IMR-90 (cell line): Measurements from ENCODE around the gene THYN1. TPM values are rescaled to one million over a fixed set of nuclear protein-coding genes. Genes with fewer than 3 reads are reported as not detected.

Source experiments
- ATAC-seq: fragments of 200-7000 bp; cut with Tn5 transposase; 2 replicates; pipeline ENCODE4 v1.9.1; 2020; ENCODE audit warnings: low read depth, mild to moderate bottlenecking, moderate library complexity
- BruUV-seq: library from RNA; stranded (reverse); fragments of 400-500 nt; replicated peaks from 2 replicates; lab custom pipeline; 2021; lab: Mats Ljungman, UMichigan
- CTCF ChIA-PET: fragments of 300-600 bp; formaldehyde crosslinking; extraction: SDS; loops from one replicate; lab custom pipeline; 2021; ENCODE audit warnings: antibody characterized with exemption; lab: Yijun Ruan, JAX
- POLR2A ChIA-PET: fragments of 300-600 bp; sonication (Branson Sonifier 250); formaldehyde crosslinking; loops from one replicate; lab custom pipeline; 2022; ENCODE audit warnings: antibody characterized with exemption; ENCODE audit not compliant: unreplicated experiment; lab: Charles Lee
- DNase-seq: peaks from one replicate; pipeline ENCODE4 v3.0.0; 2013
- H2AFZ ChIP-seq: replicated peaks from 2 replicates; pipeline ENCODE3; 2013; ENCODE audit warnings: low read length, mild to moderate bottlenecking; ENCODE audit not compliant: poor library complexity
- H2AK5ac ChIP-seq: 2 replicates; pipeline ENCODE4 v1.6.1; 2013; ENCODE audit warnings: low read depth, low read length, inconsistent platforms
- H2AK9ac ChIP-seq: replicated peaks from 2 replicates; pipeline ENCODE3; 2013; ENCODE audit warnings: mild to moderate bottlenecking, low read depth, low read length, moderate library complexity; ENCODE audit not compliant: poor library complexity
- H2BK120ac ChIP-seq: 2 replicates; pipeline ENCODE4 v1.6.1; 2013; ENCODE audit warnings: low read depth, low read length, inconsistent platforms
- H2BK15ac ChIP-seq: 3 replicates; pipeline ENCODE4 v1.6.1; 2013; ENCODE audit warnings: low read depth, low read length, inconsistent platforms
- H2BK20ac ChIP-seq: 2 replicates; pipeline ENCODE4 v1.6.1; 2013; ENCODE audit warnings: low read depth, mild to moderate bottlenecking, inconsistent platforms, low read length, moderate library complexity
- H2BK5ac ChIP-seq: 2 replicates; pipeline ENCODE4 v1.6.1; 2013; ENCODE audit warnings: mild to moderate bottlenecking, low read depth, low read length, inconsistent platforms; ENCODE audit not compliant: poor library complexity, severe bottlenecking
- H3K14ac ChIP-seq: replicated peaks from 2 replicates; pipeline ENCODE4 v1.6.1; 2013; ENCODE audit warnings: low read depth, low read length, inconsistent platforms
- H3K18ac ChIP-seq: 2 replicates; pipeline ENCODE4 v1.6.1; 2013; ENCODE audit warnings: low read depth, low read length, control low read depth
- H3K23ac ChIP-seq: 2 replicates; pipeline ENCODE4 v1.6.1; 2013; ENCODE audit warnings: low read depth, low read length, inconsistent platforms
- H3K27ac ChIP-seq: 2 replicates; pipeline ENCODE4 v1.5.1; 2013; ENCODE audit warnings: mild to moderate bottlenecking, control low read depth, low read length; ENCODE audit not compliant: insufficient read depth
- H3K27me3 ChIP-seq: 2 replicates; pipeline ENCODE4 v1.6.1; 2013; ENCODE audit warnings: low read length; ENCODE audit not compliant: control insufficient read depth, insufficient read depth
- H3K36me3 ChIP-seq: 2 replicates; pipeline ENCODE4 v1.6.1; 2013; ENCODE audit warnings: low read length, mixed read lengths; ENCODE audit not compliant: control insufficient read depth, insufficient read depth
- H3K4ac ChIP-seq: 2 replicates; pipeline ENCODE4 v1.6.1; 2013; ENCODE audit warnings: low read depth, low read length, inconsistent platforms
- H3K4me1 ChIP-seq: 2 replicates; pipeline ENCODE4 v1.6.1; 2013; ENCODE audit warnings: low read length, mixed read lengths; ENCODE audit not compliant: control insufficient read depth, insufficient read depth
- H3K4me2 ChIP-seq: 2 replicates; pipeline ENCODE4 v1.6.1; 2013; ENCODE audit warnings: low read depth, mild to moderate bottlenecking, control low read depth, low read length, moderate library complexity
- H3K4me3 ChIP-seq: 2 replicates; pipeline ENCODE4 v1.5.1; 2013; ENCODE audit warnings: low read depth, mild to moderate bottlenecking, control low read depth, low read length, moderate library complexity; ENCODE audit not compliant: insufficient read depth
- H3K56ac ChIP-seq: 2 replicates; pipeline ENCODE4 v1.6.1; 2013; ENCODE audit warnings: low read length, inconsistent platforms; ENCODE audit not compliant: insufficient read depth; ENCODE audit errors: extremely low read depth
- H3K79me1 ChIP-seq, 2 experiments: 2 replicates each; pipeline ENCODE4 v1.6.1; 2013; ENCODE audit warnings: low read length in 2 of 2, inconsistent platforms in 1 of 2, low read depth in 1 of 2
- H3K9ac ChIP-seq: 2 replicates; pipeline ENCODE4 v1.6.1; 2013; ENCODE audit warnings: low read depth, low read length, control low read depth
- H3K9me1 ChIP-seq: 2 replicates; pipeline ENCODE4 v1.6.1; 2013; ENCODE audit warnings: low read length, inconsistent platforms; ENCODE audit not compliant: insufficient read depth
- H3K9me3 ChIP-seq: 2 replicates; pipeline ENCODE4 v1.6.1; 2013; ENCODE audit warnings: low read length; ENCODE audit not compliant: control insufficient read depth, insufficient read depth
- H4K20me1 ChIP-seq: 2 replicates; pipeline ENCODE4 v1.6.1; 2013; ENCODE audit warnings: low read length, inconsistent platforms; ENCODE audit not compliant: insufficient read depth
- H4K5ac ChIP-seq: 2 replicates; pipeline ENCODE4 v1.6.1; 2013; ENCODE audit warnings: mild to moderate bottlenecking, low read depth, low read length, control low read depth
- H4K8ac ChIP-seq, 2 experiments: 2 replicates each; pipeline ENCODE4 v1.6.1; 2013; ENCODE audit warnings: low read depth in 2 of 2, low read length in 2 of 2, control low read depth in 1 of 2, inconsistent platforms in 1 of 2
- H4K91ac ChIP-seq: 2 replicates; pipeline ENCODE4 v1.6.1; 2013; ENCODE audit warnings: low read depth, low read length, inconsistent platforms; ENCODE audit not compliant: insufficient read depth
- ELK1 ChIP-seq: fragments of 150-350 bp; IDR thresholded peaks from 2 replicates; pipeline ENCODE4 v1.6.1; 2016; ENCODE audit warnings: low read depth, mild to moderate bottlenecking, low read length, moderate library complexity, borderline replicate concordance
- MAZ ChIP-seq: IDR thresholded peaks from 2 replicates; pipeline ENCODE4 v1.6.1; 2012; ENCODE audit warnings: low read depth, mild to moderate bottlenecking, low read length, improper control_type of control experiment, moderate library complexity, borderline replicate concordance
- NFE2L2 ChIP-seq: fragments of 150-350 bp; IDR thresholded peaks from 2 replicates; pipeline ENCODE4 v1.6.1; 2016; ENCODE audit warnings: low read depth, mild to moderate bottlenecking, low read length
- POLR2A ChIP-seq: IDR thresholded peaks from 2 replicates; pipeline ENCODE4 v1.6.1; 2012; ENCODE audit warnings: mild to moderate bottlenecking, low read depth, low read length
- RFX5 ChIP-seq: IDR thresholded peaks from 2 replicates; pipeline ENCODE4 v1.8.0; 2012; ENCODE audit warnings: low read depth, mild to moderate bottlenecking, low read length, moderate library complexity
- WGBS, 2 experiments: methylation state at CpG; one replicate each; pipeline versions ENCODE4 v1.1.5 to v1.1.7; 2013; ENCODE audit warnings: missing lambda C conversion rate in 2 of 2; ENCODE audit not compliant: insufficient read length in 1 of 2; ENCODE audit errors: extremely low coverage in 2 of 2; 5-methylcytosine and 5-hydroxymethylcytosine counted together
- dilution Hi-C: fragments of 300-500 bp; cut with HindIII; formaldehyde crosslinking; loops from one replicate; pipeline ENCODE4 v1.14.3; 2018; ENCODE audit warnings: low sequenced_read_pairs; ENCODE audit not compliant: unreplicated experiment
- in situ Hi-C: fragments of 300-500 bp; cut with MboI; formaldehyde crosslinking; loops from 3 replicates; pipeline ENCODE4 v1.14.3; 2019; ENCODE audit warnings: low sequenced_read_pairs, inconsistent platforms, mixed read lengths
- intact Hi-C: fragments of 100-400 bp; cut with micrococcal nuclease; formaldehyde crosslinking; loops from 2 replicates; pipeline ENCODE4 v1.10.0; 2022
- polyA plus RNA-seq, 3 experiments: library from polyadenylated mRNA; depleted of rRNA; stranded (reverse); fragments of >200 nt; gene quantifications; 2 replicates each; pipeline ENCODE4 v1.2.3, GENCODE V29; 2012; ENCODE audit warnings: low replicate concordance in 1 of 3
- total RNA-seq: library from RNA; depleted of rRNA; stranded (reverse); fragments of >200 nt; gene quantifications from 2 replicates; pipeline ENCODE4 v1.2.3, GENCODE V29; 2012

THYN1 gene
- total and polyA plus RNA-seq, 2 of the 4 experiments (the other 2 are of a cell fraction), result 43.1 to 72.1 TPM

GRCh38 chr11:134228625-134229024, 24.5 kb downstream of the THYN1 start:
- no peak overlapping the region for H3K56ac ChIP-seq
- peaks cover 2% of the 10 kb centered on the region; the same call in 1 of the 2 replicates for H3K4me1 ChIP-seq
- H2BK15ac ChIP-seq, result no peak overlapping the region
- H4K8ac ChIP-seq, result no peak overlapping the region
- no peak overlapping the region for H3K4me3 ChIP-seq
- ATAC-seq (no peak), DNase-seq (no peak)
- H4K20me1 ChIP-seq, result peaks cover 41% of the 10 kb centered on the region
- H3K27ac ChIP-seq, result no peak overlapping the region
- 0 out of 2 replicates have a peak overlapping the region, but pooled peaks have one; percentile 64 for H3K23ac ChIP-seq
- dilution Hi-C loops, result no loop called here
- no peak overlapping the region for H3K18ac ChIP-seq
- H2AK5ac ChIP-seq, result no peak overlapping the region
- no peak overlapping the region for H2BK20ac ChIP-seq
- no peak overlapping the region for H3K14ac ChIP-seq
- no peak overlapping the region for H3K4me2 ChIP-seq
- H3K79me1 ChIP-seq, result peaks cover 20 to 72% of the 10 kb centered on the region in 2 experiments
- intact Hi-C loops, result loop anchor here (10.0 kb wide), 2 partner anchors 184 to 304 kb away; no protein-coding TSS in a partner anchor
- BruUV-seq, result no TSS peak
- H3K9ac ChIP-seq, result no peak overlapping the region
- H2BK120ac ChIP-seq, result no peak overlapping the region
- in situ Hi-C loops, result no loop called here
- peaks cover 18% of the 10 kb centered on the region for H3K9me1 ChIP-seq
- no peak overlapping the region for H2AFZ ChIP-seq
- TF ChIP-seq MAZ (no peak), ELK1 (no peak), POLR2A (no peak), RFX5 (no peak), NFE2L2 (no peak)
- no peak overlapping the region for H3K4ac ChIP-seq
- no CpG with 5 or more reads among the region's 6 CpGs for WGBS, 2 experiments
- H3K36me3 ChIP-seq, result peaks cover 2% of the 10 kb centered on the region; the same call in 1 of the 2 replicates
- no peak overlapping the region for H4K91ac ChIP-seq
- H3K9me3 ChIP-seq, result no peaks in the 10 kb centered on the region
- ChIA-PET POLR2A (no interaction called here), CTCF (no interaction called here)
- H2AK9ac ChIP-seq, result no peak overlapping the region
- H3K27me3 ChIP-seq, result no peaks in the 10 kb centered on the region
- no peak overlapping the region for H2BK5ac ChIP-seq
- no peak overlapping the region for H4K5ac ChIP-seq
